ENCODE results near the gene KIRREL3.

KIRREL3 gene

DNA sequence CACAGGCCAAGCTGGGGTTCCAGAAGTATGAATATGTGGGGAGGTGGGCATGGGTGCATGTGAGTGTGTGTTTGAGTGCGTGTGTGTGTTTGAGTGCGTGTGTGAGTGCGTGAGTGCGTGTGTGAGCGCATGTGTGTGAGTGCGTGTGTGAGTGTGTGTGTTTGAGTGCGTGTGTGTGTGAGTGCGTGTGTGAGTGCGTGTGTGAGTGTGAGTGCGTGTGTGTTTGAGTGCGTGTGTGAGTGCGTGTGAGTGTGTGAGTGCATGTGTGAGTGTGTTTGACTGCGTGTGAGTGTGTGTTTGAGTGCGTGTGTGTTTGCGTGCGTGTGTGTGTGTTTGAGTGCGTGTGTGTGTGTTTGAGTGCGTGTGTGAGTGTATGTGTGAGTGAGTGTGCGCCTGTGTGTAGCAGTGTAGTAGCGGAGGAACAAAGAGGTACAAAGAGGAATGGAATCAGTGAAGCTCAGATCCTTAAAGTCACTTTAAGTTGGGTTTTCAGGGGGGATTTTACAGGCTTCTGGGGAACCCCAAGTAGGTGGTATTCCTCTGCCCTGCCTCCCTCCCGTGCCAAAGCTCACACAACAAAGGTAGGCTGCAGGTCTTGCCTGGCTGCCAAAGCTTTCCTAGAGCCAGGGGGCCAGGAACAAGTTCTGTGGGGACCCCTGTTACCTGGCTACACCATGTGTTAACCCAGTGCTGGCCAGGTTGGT is 137.1 kb downstream of the KIRREL3 start:
- DNase-seq: no peak

DNA sequence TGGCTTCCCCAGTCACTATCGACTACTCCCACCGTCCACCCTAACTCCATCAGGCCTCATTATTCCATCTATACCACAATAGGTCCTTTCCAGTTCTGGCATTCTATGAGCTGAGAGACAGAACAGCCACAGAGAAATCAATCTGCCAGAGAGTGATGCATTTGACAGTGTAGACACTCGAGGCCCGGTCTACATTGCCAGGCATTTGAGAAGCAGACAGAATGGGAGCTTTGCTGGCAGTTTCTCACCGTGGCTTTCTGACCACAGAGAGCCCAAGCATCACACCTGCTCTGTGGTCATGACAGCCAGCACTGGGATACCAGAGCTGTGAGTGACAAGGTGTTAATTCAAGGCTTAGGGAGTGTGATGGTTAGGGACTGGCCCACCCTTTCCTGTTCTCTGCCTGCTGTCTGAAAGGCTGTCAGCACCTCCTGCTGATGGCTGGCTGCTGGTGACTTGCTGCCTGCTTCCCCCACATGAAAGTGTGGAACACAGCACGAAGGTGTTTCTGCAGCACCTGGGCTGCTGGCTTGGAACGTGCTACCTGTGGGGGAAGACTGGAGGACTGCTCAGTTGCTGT is 137.8 kb downstream of the KIRREL3 start:
- no peak for DNase-seq

DNA sequence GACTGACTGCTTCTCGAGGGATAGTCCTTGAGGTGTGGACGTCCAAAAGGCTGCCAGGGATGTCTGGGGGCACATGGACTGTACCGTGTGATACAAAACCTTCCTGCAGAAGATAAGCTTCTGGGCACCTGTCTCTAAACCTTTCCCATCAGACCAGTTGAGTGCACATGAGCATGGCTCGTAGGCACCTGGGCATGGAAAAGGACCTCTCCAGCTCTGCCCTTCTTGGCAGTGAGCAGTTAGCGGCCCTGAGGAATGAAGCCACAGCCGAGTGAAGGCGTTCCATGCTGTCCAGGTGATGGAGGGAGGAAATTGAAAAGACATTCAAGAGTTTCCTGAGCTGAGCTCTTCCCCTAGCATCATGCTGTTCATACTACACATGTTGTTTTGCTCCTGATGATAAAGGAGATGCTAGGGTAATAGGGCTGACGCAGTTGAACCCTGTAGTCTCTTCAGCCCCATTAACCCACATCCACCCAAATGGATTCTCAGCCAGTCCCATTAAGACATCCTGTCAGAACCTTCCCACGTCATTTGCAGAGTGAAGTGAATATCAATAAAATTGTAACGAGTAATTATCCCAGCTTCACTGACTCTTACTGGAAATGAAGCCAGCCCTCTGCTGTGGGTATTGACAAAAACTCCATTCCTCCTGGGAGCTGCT is 138.6 kb downstream of the KIRREL3 start:
- no peak for DNase-seq

DNA sequence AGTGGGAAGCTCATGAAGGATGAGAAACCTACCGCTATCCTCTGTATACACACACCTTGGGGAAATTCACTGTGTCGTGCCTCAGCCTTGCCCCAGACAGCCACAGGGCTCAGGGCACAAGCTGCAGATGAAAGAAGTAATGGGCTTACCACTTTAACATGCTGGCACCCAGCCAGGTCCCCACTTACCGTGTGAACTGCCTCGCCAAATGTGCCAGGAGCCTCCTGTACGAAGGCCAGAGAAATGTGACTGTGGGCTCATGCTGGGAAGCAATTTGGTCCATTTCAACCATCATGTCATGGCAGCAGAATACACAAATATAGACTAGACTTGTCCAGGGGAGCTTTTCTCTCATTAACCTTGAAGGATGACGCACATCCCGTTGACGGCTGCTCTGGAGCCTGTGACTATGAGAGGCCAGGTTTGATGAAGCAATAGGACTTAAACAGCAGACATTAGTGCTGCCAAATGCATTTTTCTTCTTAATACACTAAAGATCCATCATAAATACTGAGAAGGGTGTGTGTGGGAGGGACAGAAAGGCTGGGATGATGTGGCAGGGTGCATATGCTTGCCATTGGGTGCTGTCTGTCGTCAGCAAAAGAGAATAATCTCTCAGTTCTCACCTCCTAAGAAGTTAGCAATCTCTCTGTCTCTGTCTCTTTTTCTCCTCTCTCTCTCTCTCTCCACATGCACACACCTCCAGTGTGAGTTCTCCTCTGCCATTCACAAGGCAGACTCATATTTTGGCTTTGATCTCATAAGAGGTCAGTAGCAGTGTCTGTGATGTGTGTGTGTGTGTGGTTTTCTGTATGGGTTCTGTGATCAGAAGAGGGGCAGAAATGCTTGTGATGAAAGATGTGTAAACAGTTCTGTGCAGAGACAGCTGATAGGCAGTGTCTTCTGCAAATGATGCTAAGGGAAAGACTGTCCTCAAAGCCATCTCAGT is 142.4 kb downstream of the KIRREL3 start:
- no peak for DNase-seq

DNA sequence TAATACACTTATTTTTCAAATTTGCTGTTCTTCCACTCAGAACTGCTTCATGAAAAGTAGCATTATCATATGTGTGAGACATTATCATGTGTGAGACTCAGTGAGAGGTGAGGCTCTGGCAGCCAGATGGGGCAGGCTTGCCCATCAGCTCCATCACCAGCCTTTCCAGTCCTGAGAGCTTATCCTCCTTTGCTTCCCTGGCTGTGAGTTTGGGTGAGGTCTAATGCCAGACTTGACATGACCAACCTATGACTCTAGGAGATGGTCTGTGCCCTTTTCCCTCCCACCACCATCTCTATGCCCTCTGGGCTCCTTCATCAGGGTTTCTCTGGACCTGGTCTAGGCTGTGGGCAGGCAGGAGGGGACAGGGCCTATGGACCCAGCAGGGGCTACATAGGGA is 145.0 kb downstream of the KIRREL3 start:
- no peak for DNase-seq

DNA sequence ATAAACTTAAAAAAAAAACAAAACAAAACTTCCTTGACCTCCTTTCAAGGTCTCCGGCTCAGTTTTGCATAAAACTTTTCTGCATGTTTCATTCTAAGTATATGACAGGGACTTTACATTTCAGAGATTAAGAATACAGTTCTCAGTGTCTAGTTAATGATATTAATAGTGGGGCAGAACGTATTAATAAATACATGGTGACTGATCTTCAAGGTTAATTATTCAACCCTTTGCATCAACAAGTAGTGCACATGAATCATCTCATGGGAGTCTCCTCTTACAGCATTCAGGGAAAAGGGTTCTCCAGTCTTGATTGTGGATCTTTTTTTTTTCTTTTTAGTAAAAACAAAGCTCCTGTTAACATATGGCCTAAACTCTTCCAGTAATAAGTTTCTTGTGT is 146.8 kb downstream of the KIRREL3 start:
- DNase-seq: no peak

DNA sequence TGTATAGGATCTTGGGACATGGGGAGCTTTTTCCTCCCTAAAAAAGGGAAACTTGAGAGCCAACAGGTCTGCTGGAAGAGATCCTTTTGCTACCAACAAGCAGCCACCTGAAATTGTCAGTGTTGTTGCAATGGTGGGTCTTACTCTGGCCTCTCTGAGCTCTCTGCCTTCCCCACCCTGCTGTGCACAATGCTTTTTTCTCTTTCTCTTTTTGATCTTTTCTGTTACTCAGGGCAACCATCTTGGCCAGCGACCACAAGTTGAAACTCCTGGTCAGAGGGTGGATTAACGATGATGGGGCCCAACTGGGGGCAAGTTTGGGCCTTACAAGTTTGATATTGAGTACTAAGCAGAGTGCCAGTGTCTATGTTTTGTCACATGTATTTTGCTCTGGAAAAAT is 155.8 kb downstream of the KIRREL3 start:
- DNase-seq: no peak

DNA sequence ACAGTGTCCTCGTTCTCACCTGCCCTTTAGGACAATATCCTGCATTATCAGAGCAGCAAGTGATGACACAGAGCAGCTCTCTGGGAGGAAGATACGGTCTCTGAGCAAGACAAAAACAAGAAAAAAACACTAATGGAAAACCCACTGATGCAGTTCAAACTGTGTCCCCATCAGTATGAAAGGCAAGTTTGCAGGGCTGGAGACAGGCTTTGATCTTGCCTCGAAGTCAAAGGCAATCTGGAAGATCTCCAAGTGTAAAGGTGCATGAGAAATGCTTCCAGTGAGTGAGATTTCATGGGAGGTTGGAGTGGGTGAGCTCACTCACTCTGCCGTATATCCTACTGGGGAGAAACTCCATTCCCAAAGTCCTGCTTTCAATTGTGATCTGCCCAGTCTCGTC is 157.5 kb downstream of the KIRREL3 start:
- DNase-seq: no peak

DNA sequence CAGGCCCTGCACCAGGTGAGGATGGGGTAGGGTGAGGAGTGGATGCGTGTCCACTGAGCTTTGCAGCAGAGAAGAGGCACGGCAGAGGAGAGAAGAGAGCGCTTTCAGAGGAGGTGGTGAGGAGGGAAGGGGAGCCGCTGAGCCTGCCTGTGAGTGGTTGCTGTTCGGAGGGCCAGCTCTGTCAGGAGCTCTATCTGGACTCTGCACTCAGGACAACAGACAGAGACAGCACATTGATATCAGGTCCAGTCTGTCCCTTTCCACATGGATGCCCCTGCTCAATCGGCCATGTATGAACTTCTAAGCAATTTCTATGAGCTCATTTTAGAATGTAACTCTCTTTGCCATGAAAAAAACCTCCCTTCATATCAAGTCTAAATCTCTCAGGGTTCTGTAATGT is 158.6 kb downstream of the KIRREL3 start:
- no peak for DNase-seq

DNA sequence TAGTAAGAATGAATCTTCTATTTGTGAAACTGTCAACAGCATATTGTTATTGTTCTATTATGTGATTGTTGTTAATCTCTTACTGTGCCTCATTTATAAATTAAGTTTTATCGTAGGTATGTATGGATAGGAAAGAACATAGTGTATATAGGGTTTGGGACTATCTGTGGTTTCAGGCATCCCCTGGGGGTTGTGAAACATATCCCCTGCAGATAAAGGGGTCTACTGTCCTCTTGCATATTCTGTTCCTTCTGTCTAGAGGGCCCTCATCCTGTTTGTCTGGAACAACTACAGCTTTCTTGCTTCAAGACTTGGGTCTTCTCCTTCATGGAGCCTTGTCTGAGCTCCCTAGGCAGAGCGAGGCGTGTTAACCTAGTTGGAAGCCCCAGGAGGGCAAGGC is 159.6 kb downstream of the KIRREL3 start:
- DNase-seq: no peak

DNA sequence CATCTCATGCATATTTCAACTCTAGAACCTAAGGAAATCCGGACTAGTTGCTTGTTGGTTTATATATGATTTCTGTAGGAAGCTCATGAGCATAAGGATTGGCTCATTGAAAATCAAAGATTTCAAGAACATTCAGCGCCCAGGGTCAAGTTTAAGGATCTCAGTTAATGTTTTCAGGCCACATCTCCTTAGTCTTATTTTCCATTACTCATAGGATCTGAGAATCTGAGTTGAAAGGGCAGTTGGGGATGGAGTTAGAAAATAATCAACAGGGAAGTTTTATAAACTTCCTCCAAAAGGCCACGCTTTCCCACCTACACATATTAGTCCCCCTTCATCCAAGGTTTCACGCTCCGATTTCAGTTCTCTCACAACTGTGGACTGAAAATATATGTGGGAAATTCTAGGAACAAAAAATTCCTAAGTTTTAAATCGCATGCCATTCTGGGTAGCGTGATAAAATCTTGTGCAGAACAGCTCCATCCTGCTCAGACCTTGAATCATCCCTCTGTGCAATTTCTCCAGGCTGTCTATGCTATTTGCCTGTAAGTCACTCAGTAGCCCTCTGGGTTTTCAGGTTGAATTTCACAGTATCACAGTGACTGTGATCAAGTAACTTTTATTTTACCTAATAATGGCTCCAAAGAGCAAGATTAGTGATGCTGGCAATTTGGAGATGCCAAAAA is 160.2 kb downstream of the KIRREL3 start:
- no peak for DNase-seq

DNA sequence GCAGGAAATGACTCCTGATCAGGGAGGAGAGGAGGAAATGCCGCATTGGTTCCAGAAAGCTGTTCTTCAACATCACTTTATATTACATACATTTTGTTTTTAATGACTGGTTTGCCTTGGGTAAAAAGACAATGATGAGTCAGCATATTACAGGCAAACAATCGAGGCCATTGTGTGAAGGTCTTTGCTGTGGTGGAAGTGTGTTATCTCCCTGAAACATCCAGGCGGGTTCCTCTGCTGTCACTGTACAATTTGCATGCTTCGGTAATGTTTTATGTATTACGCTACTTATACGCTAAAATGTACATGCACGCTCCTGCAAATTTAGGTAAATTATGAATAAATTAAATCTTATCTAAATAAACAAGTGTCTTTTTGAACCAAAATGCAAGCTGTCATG is 161.1 kb downstream of the KIRREL3 start:
- no peak for DNase-seq

DNA sequence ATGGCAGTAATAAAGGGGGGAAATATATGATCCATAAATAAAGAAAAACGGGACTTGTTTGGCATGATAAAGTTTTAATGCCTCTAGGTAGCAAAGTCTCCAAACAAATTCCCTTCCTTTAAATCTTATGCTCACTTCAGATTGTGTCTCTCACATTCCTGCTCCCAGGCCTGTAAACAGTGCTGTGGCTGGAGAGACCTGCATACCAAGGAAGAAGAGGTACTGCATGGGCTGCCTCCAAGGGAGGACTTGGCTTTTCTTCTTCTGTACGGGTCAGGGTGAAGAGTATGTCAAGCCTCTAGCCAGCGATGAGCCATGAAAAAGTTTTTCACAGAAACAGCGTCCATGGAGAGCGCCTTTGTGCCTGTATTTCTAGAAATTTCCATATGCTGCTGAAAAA is 161.8 kb downstream of the KIRREL3 start:
- DNase-seq: no peak

DNA sequence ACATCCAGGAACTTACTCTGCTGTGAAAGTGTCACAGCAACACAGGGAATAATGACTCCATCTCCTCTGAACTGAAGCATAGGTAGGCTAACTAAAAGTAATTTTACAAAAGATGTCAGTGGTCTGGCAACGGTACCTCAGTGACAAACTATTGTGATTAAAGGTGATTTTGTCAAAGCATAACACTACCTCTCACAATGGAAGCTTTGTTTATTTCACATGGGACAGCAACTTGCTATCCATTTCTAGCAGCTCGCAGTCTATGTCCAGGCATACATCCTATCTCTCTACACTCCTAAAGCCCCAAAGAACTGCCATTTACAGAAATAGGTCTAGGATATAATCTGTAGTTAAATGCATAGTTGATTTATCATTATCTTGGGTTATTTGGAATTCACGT is 163.0 kb downstream of the KIRREL3 start:
- no peak for DNase-seq

DNA sequence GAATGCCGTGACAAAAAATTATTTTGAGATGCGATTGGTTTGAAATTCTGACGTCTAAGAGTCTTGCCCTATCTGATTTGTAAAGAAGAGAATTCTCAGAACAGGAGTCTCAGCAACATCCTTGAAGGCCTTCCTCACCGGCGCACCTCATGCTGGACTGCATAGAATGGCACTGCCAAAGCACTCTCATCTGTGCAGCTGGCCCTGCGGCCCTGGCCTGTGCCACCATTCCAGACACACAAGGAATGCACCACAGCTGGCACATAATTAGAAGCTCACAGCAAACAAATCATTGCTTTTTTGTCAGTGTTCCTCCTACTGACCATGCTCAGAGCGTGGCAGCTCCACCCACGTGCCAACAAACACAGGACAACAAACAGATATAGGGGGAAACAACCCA is 166.0 kb downstream of the KIRREL3 start:
- DNase-seq: no peak

DNA sequence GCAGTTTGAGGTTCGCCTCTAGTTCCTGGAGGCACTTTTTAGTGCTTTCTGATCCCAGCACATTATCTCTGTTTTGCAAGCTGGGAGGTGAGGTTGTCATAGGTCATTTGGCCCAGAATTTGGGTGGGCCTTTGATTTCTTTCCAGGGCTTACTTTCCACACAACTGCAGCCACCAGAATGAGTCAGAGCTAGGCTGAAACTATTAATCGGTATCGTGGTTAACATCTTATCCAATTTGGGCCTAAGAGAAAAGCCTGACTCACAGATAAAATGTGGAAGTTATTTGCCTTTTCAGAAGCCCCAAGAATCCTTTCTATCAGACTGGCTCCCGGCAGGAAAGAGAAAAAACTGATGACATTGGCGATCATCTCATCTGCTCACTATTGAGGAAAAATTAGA is 166.4 kb downstream of the KIRREL3 start:
- DNase-seq: no peak

DNA sequence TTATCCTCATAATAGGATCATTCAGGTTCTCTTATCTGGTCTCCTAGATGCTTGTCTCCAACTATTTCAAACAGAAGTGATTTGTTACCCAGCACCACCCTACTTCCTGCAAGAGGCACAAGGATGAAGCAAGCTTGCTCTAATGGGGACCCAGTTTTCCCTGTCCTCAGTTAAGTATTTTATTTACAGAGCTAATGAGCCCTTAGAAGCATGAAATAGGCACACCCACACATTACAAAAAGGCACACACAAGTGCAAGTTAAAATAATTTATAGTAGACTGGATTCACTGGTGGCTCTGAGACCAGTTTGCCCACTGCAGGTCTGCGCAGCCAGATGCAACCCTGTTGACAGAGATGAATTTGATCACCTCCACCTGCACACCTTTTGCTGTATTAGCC is 167.5 kb downstream of the KIRREL3 start:
- no peak for DNase-seq

DNA sequence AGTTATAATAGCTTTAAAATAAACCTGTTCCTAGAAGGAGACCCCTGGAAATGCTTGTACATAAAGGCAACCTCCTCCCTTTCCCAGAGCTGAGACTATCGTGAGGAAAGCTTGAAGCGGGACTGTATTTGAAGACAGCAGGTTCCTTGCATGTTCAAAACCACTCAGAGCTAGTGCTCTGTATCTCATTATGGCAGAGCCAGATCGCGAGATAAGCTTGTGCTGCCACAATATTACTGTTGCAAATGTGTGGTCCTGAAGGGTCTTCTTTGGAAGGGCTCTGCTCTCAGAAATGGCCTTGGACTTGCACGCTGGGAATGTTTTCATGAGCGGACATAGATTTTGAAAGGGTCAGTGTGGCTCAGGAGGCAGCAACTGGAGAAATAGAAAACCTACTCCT is 168.2 kb downstream of the KIRREL3 start:
- no peak for DNase-seq

DNA sequence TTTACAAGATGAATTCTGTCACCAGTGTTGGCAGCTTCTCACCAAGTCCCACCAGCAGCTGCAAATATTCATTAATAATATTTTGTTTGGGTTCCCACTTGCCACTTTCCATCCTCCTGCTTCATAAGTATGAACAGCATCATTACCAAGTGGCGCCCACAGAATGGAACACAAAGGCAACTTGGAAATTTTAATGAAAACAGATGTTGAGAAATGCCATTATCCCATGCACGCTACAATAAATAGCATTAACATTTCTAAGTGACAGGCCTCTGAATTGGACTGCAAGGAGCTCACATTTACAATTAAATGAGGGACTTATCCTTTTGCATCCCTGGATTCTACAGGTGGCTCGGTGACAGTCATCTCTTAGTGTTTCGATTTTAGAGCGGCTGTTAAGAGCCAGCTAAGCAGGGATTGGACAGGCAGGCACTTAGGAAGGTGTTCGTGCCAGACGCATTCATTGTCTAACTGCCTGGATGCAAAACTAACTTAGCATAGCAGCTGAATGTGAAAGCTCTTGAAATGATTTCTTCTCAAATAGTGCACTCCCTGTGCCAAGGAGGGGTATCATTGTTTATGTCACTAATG is 170.3 kb downstream of the KIRREL3 start:
- no peak for DNase-seq

DNA sequence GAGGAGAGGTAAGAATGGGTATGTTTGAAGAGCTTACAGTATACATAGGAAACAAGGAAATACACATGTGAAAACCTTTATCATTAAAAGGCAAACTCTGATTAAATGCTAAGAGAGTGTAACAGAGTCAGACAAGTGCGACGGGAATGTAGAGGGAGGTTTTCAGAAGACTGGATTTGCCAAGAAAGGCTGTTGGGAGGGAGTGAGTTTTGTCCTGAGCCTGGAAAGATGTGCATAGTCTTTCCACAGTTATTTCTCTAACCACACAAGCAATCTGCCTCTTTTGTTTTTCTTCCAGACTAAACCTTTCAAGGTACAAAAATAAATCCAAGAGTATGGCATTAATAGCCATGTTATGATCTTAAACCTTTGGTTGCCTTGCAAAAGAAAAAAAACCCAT is 170.9 kb downstream of the KIRREL3 start:
- DNase-seq: no peak

DNA sequence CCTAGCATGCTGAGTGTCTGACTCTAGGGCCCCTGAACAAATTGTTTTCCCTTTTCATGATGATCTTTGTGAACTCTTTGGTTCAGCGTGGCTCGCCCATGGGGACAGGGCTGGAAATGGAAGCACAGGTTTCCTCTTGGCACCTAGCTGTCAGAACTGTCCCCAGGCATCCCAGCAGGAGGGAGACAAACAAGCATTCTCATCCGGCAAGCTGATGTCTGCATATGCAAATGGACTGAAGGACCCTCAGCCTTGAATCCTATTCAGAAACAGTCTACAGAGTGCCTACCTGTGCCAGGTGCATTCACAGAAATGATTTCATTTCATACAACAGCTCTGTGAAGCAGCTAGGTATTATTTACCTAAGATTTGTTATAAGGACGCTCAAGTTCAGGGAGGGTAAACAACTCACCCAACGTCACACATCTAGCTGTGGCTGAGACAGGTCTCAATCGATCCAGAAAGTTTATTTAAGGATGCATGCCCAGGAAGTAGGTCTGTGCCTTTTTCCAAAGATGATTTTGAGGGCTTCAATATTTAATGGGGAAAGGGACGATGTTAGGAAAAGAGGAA is 176.4 kb downstream of the KIRREL3 start:
- DNase-seq: no peak

DNA sequence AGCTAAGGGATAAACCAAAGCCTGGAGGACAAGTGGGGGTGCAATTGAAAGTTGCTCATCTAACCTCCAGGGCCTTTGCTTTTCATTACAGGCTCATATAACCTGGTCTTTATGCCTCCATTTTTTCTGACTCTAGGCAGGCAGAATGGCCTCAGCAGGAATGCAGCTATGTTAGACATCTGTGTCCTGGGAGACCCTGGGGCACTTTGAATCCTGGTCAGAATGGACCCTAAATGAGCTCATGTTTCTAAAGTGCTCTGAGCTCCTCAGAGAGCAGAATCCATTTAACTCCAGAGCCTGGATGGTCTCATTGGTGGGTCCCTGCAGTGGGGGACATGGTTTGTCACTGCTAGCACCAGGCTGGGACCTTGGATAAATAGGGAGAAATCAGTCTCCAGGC is 177.3 kb downstream of the KIRREL3 start:
- DNase-seq: no peak
